IPS-18c (cell line): Measurements from ENCODE around the gene PANK3.
"Not testable (repeated sequence)": the region's sequence is repeated elsewhere in the genome, so short reads cannot be mapped to it uniquely, and the experiment has no call there.

Experiments used
- H3K4me3 ChIP-seq: 2 replicates; pipeline ENCODE4 v1.7.0; 2013; ENCODE audit warnings: low read depth, mild to moderate bottlenecking, low read length, moderate library complexity; ENCODE audit not compliant: insufficient read depth
- H3K9me3 ChIP-seq: one replicate; pipeline ENCODE4 v1.6.1; 2013; ENCODE audit warnings: mild to moderate bottlenecking, low read length, moderate library complexity; ENCODE audit not compliant: control insufficient read depth, insufficient read depth

Gene PANK3

GRCh38 chr5:168600409-168600808, 21.2 kb upstream of the PANK3 start:
- H3K9me3 ChIP-seq, result peaks cover 2% of the 10 kb centered on the region

GRCh38 chr5:168599826-168600225, 20.7 kb upstream of the PANK3 start:
- Histone ChIP-seq H3K9me3 (peaks cover 2% of the 10 kb centered on the region), H3K4me3 (no peak overlapping the region)

More at GRCh38 chr5:168600409-168600808, 21.2 kb upstream of the PANK3 start:
- H3K4me3 ChIP-seq, result no peak overlapping the region

- no peak overlapping the region for H3K4me3 ChIP-seq
- peaks cover 2% of the 10 kb centered on the region for H3K9me3 ChIP-seq
These were observed 19.5 kb upstream of the PANK3 start for GRCh38 chr5:168598639-168599038.

GRCh38 chr5:168596927-168597326, 17.8 kb upstream of the PANK3 start:
- Histone ChIP-seq H3K4me3 (no peak overlapping the region), H3K9me3 (no peaks in the 10 kb centered on the region)

GRCh38 chr5:168596122-168596521, 17.0 kb upstream of the PANK3 start:
- H3K9me3 ChIP-seq, H3K4me3 ChIP-seq: not testable (repeated sequence)

GRCh38 chr5:168592014-168592368, 12.8 kb upstream of the PANK3 start:
- no peaks in the 10 kb centered on the region for H3K9me3 ChIP-seq
- H3K4me3 ChIP-seq, result no peak overlapping the region

GRCh38 chr5:168591302-168592013, 12.3 kb upstream of the PANK3 start:
- Histone ChIP-seq H3K4me3 (no peak overlapping the region), H3K9me3 (no peaks in the 10 kb centered on the region)

- H3K9me3 ChIP-seq, result no peaks in the 10 kb centered on the region
- H3K4me3 ChIP-seq, result no peak overlapping the region
These were observed 11.5 kb upstream of the PANK3 start for GRCh38 chr5:168590666-168591065.

GRCh38 chr5:168587987-168588386, 8.8 kb upstream of the PANK3 start:
- Histone ChIP-seq H3K9me3 (no peaks in the 10 kb centered on the region), H3K4me3 (no peak overlapping the region)

GRCh38 chr5:168585119-168585856, 6.1 kb upstream of the PANK3 start:
- H3K9me3 ChIP-seq, result no peaks in the 10 kb centered on the region
- no peak overlapping the region for H3K4me3 ChIP-seq

GRCh38 chr5:168583742-168584482, 4.7 kb upstream of the PANK3 start:
- no peak overlapping the region for H3K4me3 ChIP-seq
- no peaks in the 10 kb centered on the region for H3K9me3 ChIP-seq

GRCh38 chr5:168580814-168581469, 1.8 kb upstream of the PANK3 start:
- H3K4me3 ChIP-seq, H3K9me3 ChIP-seq: not testable (repeated sequence)

GRCh38 chr5:168580227-168580508, 1.0 kb upstream of the PANK3 start:
- Histone ChIP-seq H3K9me3 (no peaks in the 10 kb centered on the region), H3K4me3 (peak overlapping the region; percentile 25)

- H3K4me3 ChIP-seq, result peak overlapping the region; percentile 95
These were observed 489 bp upstream of the PANK3 start for GRCh38 chr5:168579488-168580226.

GRCh38 chr5:168578006-168578405, 1.2 kb downstream of the PANK3 start:
- no peaks in the 10 kb centered on the region for H3K9me3 ChIP-seq
- H3K4me3 ChIP-seq, result peak overlapping the region; percentile 95

More at GRCh38 chr5:168579488-168580226, 489 bp upstream of the PANK3 start:
- no peaks in the 10 kb centered on the region for H3K9me3 ChIP-seq

- H3K4me3 ChIP-seq, result no peak overlapping the region
- H3K9me3 ChIP-seq, result no peaks in the 10 kb centered on the region
These were observed 3.5 kb downstream of the PANK3 start for GRCh38 chr5:168575391-168576372.
